Caco-2 (cell line): ENCODE data around the gene TEX36. TPM values are rescaled to one million over a fixed set of nuclear protein-coding genes. Genes with fewer than 3 reads are reported as not detected.
"Not testable (repeated sequence)": the region's sequence is repeated elsewhere in the genome, so short reads cannot be mapped to it uniquely, and the experiment has no call there.

Source experiments
- BruUV-seq: library from RNA; stranded (reverse); fragments of 400-500 nt; replicated peaks from 2 replicates; lab custom pipeline; 2021; lab: Mats Ljungman, UMichigan
- CTCF ChIA-PET: fragments of 300-600 bp; sonication (Branson Sonifier 250); formaldehyde crosslinking; loops from one replicate; lab custom pipeline; 2022; ENCODE audit warnings: antibody characterized with exemption; lab: Charles Lee
- POLR2A ChIA-PET: fragments of 300-600 bp; sonication (Branson Sonifier 250); formaldehyde crosslinking; loops from one replicate; lab custom pipeline; 2022; ENCODE audit warnings: antibody characterized with exemption; lab: Charles Lee
- DNase-seq, 2 experiments: peaks; one replicate each; pipeline versions ENCODE4 v3.0.0 to v3.0.0-alpha.2; 2020 to 2022
- H3K27me3 ChIP-seq: replicated peaks from 2 replicates; pipeline ENCODE4 v1.6.0; 2011; ENCODE audit warnings: low read length; ENCODE audit not compliant: control insufficient read depth, insufficient read depth
- H3K36me3 ChIP-seq: 2 replicates; pipeline ENCODE4 v1.5.1; 2011; ENCODE audit warnings: low read length; ENCODE audit not compliant: control insufficient read depth, insufficient read depth
- H3K4me1 ChIP-seq: fragments of 250-450 bp; sonication (Bioruptor Pico); 2 replicates; pipeline ENCODE4 v1.5.1; 2020; ENCODE audit warnings: mild to moderate bottlenecking
- H3K4me3 ChIP-seq: 2 replicates; pipeline ENCODE4 v1.5.1; 2011; ENCODE audit warnings: low read depth, mild to moderate bottlenecking, control low read depth, low read length
- H3K9me3 ChIP-seq: fragments of 250-450 bp; sonication (Bioruptor Pico); 2 replicates; pipeline ENCODE4 v1.5.1; 2020; ENCODE audit warnings: mild to moderate bottlenecking, moderate library complexity
- H3K27ac Mint-ChIP-seq: one replicate; pipeline ENCODE4 v1.8.0; 2022; ENCODE audit warnings: mixed read lengths; ENCODE audit not compliant: unreplicated experiment
- H3K27me3 Mint-ChIP-seq: one replicate; pipeline ENCODE4 v1.8.0; 2022; ENCODE audit warnings: mixed read lengths; ENCODE audit not compliant: insufficient read depth, unreplicated experiment
- H3K36me3 Mint-ChIP-seq: one replicate; pipeline ENCODE4 v1.8.0; 2022; ENCODE audit warnings: mild to moderate bottlenecking, mixed read lengths; ENCODE audit not compliant: insufficient read depth, unreplicated experiment
- H3K4me1 Mint-ChIP-seq: one replicate; pipeline ENCODE4 v1.8.0; 2022; ENCODE audit warnings: low read depth, mixed read lengths; ENCODE audit not compliant: unreplicated experiment
- H3K4me3 Mint-ChIP-seq: one replicate; pipeline ENCODE4 v1.8.0; 2022; ENCODE audit warnings: mild to moderate bottlenecking, moderate library complexity, mixed read lengths; ENCODE audit not compliant: unreplicated experiment
- H3K9me3 Mint-ChIP-seq: one replicate; pipeline ENCODE4 v1.8.0; 2022; ENCODE audit warnings: mixed read lengths; ENCODE audit not compliant: unreplicated experiment
- CTCF ChIP-seq, 2 experiments: fragments of 200-600 bp in 1 of 2; IDR thresholded peaks; 1 replicate in 1 of 2; 2 replicates in 1 of 2; pipeline versions ENCODE4 v1.5.1 to v1.8.0; 2011 to 2022; ENCODE audit warnings: antibody characterized with exemption in 1 of 2, control low read depth in 1 of 2, inconsistent platforms in 1 of 2, low read depth in 1 of 2, low read length in 1 of 2, mild to moderate bottlenecking in 1 of 2, moderate library complexity in 1 of 2; ENCODE audit not compliant: insufficient read depth in 1 of 2, severe bottlenecking in 1 of 2, unreplicated experiment in 1 of 2
- intact Hi-C: fragments of 100-400 bp; cut with micrococcal nuclease; formaldehyde crosslinking; loops from one replicate; pipeline ENCODE4 v1.10.0; 2022; ENCODE audit not compliant: unreplicated experiment
- total RNA-seq: library from RNA; stranded (reverse); gene quantifications from 2 replicates; pipeline ENCODE4 v1.2.3, GENCODE V29; 2022

Gene TEX36
- total RNA-seq, 1 experiment from 2014 or later, result not detected

GRCh38 chr10:125698481-125698998 is 15.6 kb upstream of the TEX36 start:
- intact Hi-C loops, result no loop called here
- Mint-ChIP-seq H3K9me3 (peaks cover 9% of the 10 kb centered on the region), H3K4me1 (no peaks in the 10 kb centered on the region), H3K4me3 (no peak overlapping the region), H3K27ac (no peak overlapping the region), H3K27me3 (peaks cover 12% of the 10 kb centered on the region), H3K36me3 (no peaks in the 10 kb centered on the region)
- ChIA-PET POLR2A (no interaction called here), CTCF (no interaction called here)
- no peaks in the 10 kb centered on the region for H3K27me3 ChIP-seq
- no peaks in the 10 kb centered on the region for H3K36me3 ChIP-seq
- peaks cover 3% of the 10 kb centered on the region; the same call in 1 of the 2 replicates for H3K4me1 ChIP-seq
- H3K4me3 ChIP-seq, result no peak overlapping the region
- no TSS peak for BruUV-seq
- peak in 1 of 2 experiments; percentile 10 for TF ChIP-seq CTCF (IDR thresholded peaks at IDR 0.05; ENCODE audit: insufficient read depth in 1 of 2, low read depth in 1 of 2, low read length in 1 of 2, severe bottlenecking in 1 of 2, unreplicated experiment in 1 of 2)
- H3K9me3 ChIP-seq, result no peaks in the 10 kb centered on the region
- no peak for DNase-seq

GRCh38 chr10:125696884-125697283 is 13.9 kb upstream of the TEX36 start:
- peaks cover 16% of the 10 kb centered on the region for H3K27me3 Mint-ChIP-seq
- H3K4me3 Mint-ChIP-seq, H3K9me3 Mint-ChIP-seq, H3K4me1 ChIP-seq, H3K4me3 ChIP-seq, CTCF ChIA-PET, H3K9me3 ChIP-seq, H3K27me3 ChIP-seq, BruUV-seq, H3K36me3 Mint-ChIP-seq, DNase-seq, H3K4me1 Mint-ChIP-seq, POLR2A ChIA-PET, H3K36me3 ChIP-seq, intact Hi-C loops, H3K27ac Mint-ChIP-seq: not testable (repeated sequence)

GRCh38 chr10:125694883-125695282 is 11.9 kb upstream of the TEX36 start:
- ChIA-PET CTCF (no interaction called here), POLR2A (interaction anchor here (0.5 kb wide), 1 partner anchor 18 kb away, joined by 3 read pairs; no protein-coding TSS in a partner anchor)
- no peak for TF ChIP-seq CTCF (IDR thresholded peaks at IDR 0.05; ENCODE audit: insufficient read depth in 1 of 2, low read depth in 1 of 2, low read length in 1 of 2, severe bottlenecking in 1 of 2, unreplicated experiment in 1 of 2)
- Histone ChIP-seq H3K27me3 (no peaks in the 10 kb centered on the region), H3K36me3 (no peaks in the 10 kb centered on the region), H3K4me3 (no peak overlapping the region), H3K9me3 (no peaks in the 10 kb centered on the region), H3K4me1 (peaks cover 3% of the 10 kb centered on the region; the same call in 1 of the 2 replicates)
- H3K4me1 Mint-ChIP-seq, result no peaks in the 10 kb centered on the region
- H3K4me3 Mint-ChIP-seq, result no peak overlapping the region
- H3K36me3 Mint-ChIP-seq, result no peaks in the 10 kb centered on the region
- H3K27me3 Mint-ChIP-seq, result peaks cover 22% of the 10 kb centered on the region
- no peaks in the 10 kb centered on the region for H3K9me3 Mint-ChIP-seq
- intact Hi-C loops, result no loop called here
- no peak overlapping the region for H3K27ac Mint-ChIP-seq
- DNase-seq, result no peak
- no TSS peak for BruUV-seq
